ENCODE data around the gene PHF10. TPM values are rescaled to one million over a fixed set of nuclear protein-coding genes. Genes with fewer than 3 reads are reported as not detected.

Gene PHF10
- total RNA-seq, 1 donor from 2014 or later = 50.6 TPM

DNA sequence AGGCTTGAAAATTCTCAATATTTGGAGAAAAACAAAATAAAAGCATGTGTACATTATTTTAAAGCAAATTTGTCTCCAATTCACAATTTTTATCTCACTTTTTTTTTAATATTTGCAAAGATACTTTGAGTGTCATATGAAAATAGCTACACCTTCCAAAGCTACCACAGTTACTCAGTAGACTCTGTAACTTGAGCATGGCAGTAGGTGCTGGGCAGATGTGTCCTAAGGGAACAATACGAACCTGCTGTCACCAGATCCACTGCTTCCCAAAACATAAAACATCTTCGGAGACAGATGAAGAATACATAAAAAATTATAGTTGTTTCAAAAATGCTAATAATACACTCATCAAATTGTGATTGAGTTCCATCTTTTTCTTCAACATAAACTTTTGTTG, 33.0 kb downstream of the PHF10 start:
- TF ChIP-seq, protein P1, sequence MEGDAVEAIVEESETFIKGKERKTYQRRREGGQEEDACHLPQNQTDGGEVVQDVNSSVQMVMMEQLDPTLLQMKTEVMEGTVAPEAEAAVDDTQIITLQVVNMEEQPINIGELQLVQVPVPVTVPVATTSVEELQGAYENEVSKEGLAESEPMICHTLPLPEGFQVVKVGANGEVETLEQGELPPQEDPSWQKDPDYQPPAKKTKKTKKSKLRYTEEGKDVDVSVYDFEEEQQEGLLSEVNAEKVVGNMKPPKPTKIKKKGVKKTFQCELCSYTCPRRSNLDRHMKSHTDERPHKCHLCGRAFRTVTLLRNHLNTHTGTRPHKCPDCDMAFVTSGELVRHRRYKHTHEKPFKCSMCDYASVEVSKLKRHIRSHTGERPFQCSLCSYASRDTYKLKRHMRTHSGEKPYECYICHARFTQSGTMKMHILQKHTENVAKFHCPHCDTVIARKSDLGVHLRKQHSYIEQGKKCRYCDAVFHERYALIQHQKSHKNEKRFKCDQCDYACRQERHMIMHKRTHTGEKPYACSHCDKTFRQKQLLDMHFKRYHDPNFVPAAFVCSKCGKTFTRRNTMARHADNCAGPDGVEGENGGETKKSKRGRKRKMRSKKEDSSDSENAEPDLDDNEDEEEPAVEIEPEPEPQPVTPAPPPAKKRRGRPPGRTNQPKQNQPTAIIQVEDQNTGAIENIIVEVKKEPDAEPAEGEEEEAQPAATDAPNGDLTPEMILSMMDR (IDR thresholded peaks at IDR 0.05) = no peak
- DNase-seq (ENCODE audit: extremely low spot score, unreplicated experiment) = no peak
- Mint-ChIP-seq H3K4me3 (ENCODE audit: unreplicated experiment) (no peak overlapping the region), H3K27me3 (ENCODE audit: unreplicated experiment) (no peaks in the 10 kb centered on the region), H3K4me1 (ENCODE audit: unreplicated experiment) (peaks cover 2% of the 10 kb centered on the region), H3K9me3 (ENCODE audit: unreplicated experiment) (peaks cover 17% of the 10 kb centered on the region), H3K36me3 (ENCODE audit: unreplicated experiment) (peaks cover 28% of the 10 kb centered on the region), H3K27ac (ENCODE audit: unreplicated experiment) (no peak overlapping the region)

DNA sequence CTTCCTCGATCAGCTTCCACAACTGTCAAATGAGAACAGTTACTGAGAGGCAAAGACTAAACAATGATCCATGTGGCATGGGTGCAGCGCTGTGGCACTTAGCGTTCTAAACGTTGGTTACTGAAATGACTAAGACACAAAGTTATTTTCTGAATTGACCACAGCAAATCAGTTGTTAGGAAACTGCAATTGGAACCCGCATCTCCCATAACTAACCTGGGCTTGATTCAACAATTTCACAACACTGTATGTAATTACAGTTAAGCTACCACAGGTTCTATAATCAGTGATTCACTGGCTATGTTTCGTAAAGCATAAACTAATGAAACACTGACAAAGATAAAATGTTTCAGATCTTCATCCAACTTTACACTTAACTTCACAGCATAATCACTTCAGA, 35.0 kb downstream of the PHF10 start:
- Mint-ChIP-seq H3K36me3 (ENCODE audit: unreplicated experiment) (peaks cover 41% of the 10 kb centered on the region), H3K4me3 (ENCODE audit: unreplicated experiment) (no peak overlapping the region), H3K27me3 (ENCODE audit: unreplicated experiment) (no peaks in the 10 kb centered on the region), H3K4me1 (ENCODE audit: unreplicated experiment) (peaks cover 2% of the 10 kb centered on the region), H3K9me3 (ENCODE audit: unreplicated experiment) (peaks cover 29% of the 10 kb centered on the region), H3K27ac (ENCODE audit: unreplicated experiment) (no peak overlapping the region)
- TF ChIP-seq, protein P1 (IDR thresholded peaks at IDR 0.05) = no peak
- DNase-seq (ENCODE audit: extremely low spot score, unreplicated experiment) = no peak

GRCh38 chr6:169685860-169686259, 38.4 kb downstream of the PHF10 start:
- Mint-ChIP-seq H3K27ac (ENCODE audit: unreplicated experiment) (no peak overlapping the region), H3K27me3 (ENCODE audit: unreplicated experiment) (no peaks in the 10 kb centered on the region), H3K9me3 (ENCODE audit: unreplicated experiment) (peaks cover 38% of the 10 kb centered on the region), H3K36me3 (ENCODE audit: unreplicated experiment) (peaks cover 56% of the 10 kb centered on the region), H3K4me1 (ENCODE audit: unreplicated experiment) (peaks cover 2% of the 10 kb centered on the region), H3K4me3 (ENCODE audit: unreplicated experiment) (no peak overlapping the region)
- no peak for DNase-seq (ENCODE audit: extremely low spot score, unreplicated experiment)
- TF ChIP-seq, protein P1 (IDR thresholded peaks at IDR 0.05) = no peak

GRCh38 chr6:169684056-169684455, 40.2 kb downstream of the PHF10 start:
- peaks cover 48% of the 10 kb centered on the region for H3K9me3 Mint-ChIP-seq (ENCODE audit: unreplicated experiment)

DNA sequence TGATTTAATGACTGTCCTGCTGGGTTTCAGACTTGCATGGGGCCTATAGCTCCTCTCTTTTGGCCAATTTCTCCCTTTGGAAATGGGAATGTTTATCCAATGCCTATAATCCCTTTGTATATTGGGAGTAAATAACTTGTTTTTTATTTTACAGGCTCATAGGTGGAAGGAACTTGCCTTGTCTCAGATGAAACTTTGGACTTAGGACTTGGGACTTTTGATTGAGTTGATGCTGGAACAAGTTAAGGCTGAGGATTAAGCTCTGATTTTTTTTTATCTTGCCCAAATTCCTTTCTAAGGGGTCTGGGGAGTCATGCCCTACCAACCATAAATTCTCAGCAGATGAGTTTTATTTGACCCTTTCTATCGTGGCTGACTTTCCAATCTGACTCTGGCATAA, 46.0 kb downstream of the PHF10 start:
- Mint-ChIP-seq H3K4me1 (ENCODE audit: unreplicated experiment) (no peaks in the 10 kb centered on the region), H3K4me3 (ENCODE audit: unreplicated experiment) (no peak overlapping the region), H3K36me3 (ENCODE audit: unreplicated experiment) (peaks cover 60% of the 10 kb centered on the region), H3K9me3 (ENCODE audit: unreplicated experiment) (peaks cover 32% of the 10 kb centered on the region), H3K27ac (ENCODE audit: unreplicated experiment) (no peak overlapping the region), H3K27me3 (ENCODE audit: unreplicated experiment) (no peaks in the 10 kb centered on the region)
- TF ChIP-seq, protein P1 (IDR thresholded peaks at IDR 0.05) = no peak
- no peak for DNase-seq (ENCODE audit: extremely low spot score, unreplicated experiment)

More at GRCh38 chr6:169684056-169684455, 40.2 kb downstream of the PHF10 start:
- Mint-ChIP-seq H3K36me3 (ENCODE audit: unreplicated experiment) (peaks cover 65% of the 10 kb centered on the region), H3K27ac (ENCODE audit: unreplicated experiment) (no peak overlapping the region), H3K27me3 (ENCODE audit: unreplicated experiment) (no peaks in the 10 kb centered on the region), H3K4me3 (ENCODE audit: unreplicated experiment) (no peak overlapping the region), H3K4me1 (ENCODE audit: unreplicated experiment) (no peaks in the 10 kb centered on the region)
- TF ChIP-seq, protein P1 (IDR thresholded peaks at IDR 0.05) = no peak
- no peak for DNase-seq (ENCODE audit: extremely low spot score, unreplicated experiment)

Data from osteocyte (in vitro differentiated cells).